Measurements from ENCODE around the gene LRRIQ1. TPM values are rescaled to one million over a fixed set of nuclear protein-coding genes. Genes with fewer than 3 reads are reported as not detected.

LRRIQ1 gene
- total RNA-seq, 2 experiments from 2014 or later, result not detected

Other genes starting within 250 kb of the LRRIQ1 start
- not detected for gene SLC6A15, start 123.6 kb upstream of the LRRIQ1 start, total RNA-seq
- gene TSPAN19, start 74 bp upstream of the LRRIQ1 start, total RNA-seq, result not detected
- gene ALX1, start 243.9 kb downstream of the LRRIQ1 start, total RNA-seq, result not detected